Mesendoderm (in vitro differentiated cells): ENCODE measurements around the gene SCGB1C1.

ENCODE experiments used
- DNase-seq: peaks from one replicate; pipeline ENCODE4 v3.0.0; 2013
- H2AK5ac ChIP-seq: 2 replicates; pipeline ENCODE4 v1.6.1; 2013; ENCODE audit warnings: low read length, inconsistent platforms
- H2BK120ac ChIP-seq: 2 replicates; pipeline ENCODE4 v1.6.1; 2013; ENCODE audit warnings: low read depth, mild to moderate bottlenecking, low read length, moderate library complexity, mixed read lengths
- H2BK15ac ChIP-seq: replicated peaks from 2 replicates; pipeline ENCODE4 v1.6.1; 2013; ENCODE audit warnings: low read depth, mild to moderate bottlenecking, moderate library complexity
- H2BK5ac ChIP-seq: 2 replicates; pipeline ENCODE4 v1.6.1; 2013; ENCODE audit warnings: low read length, inconsistent platforms
- H3K18ac ChIP-seq: 2 replicates; pipeline ENCODE4 v1.6.1; 2013; ENCODE audit warnings: mild to moderate bottlenecking, low read length, mixed read lengths
- H3K23ac ChIP-seq: one replicate; pipeline ENCODE4 v1.6.1; 2013; ENCODE audit warnings: low read length
- H3K27ac ChIP-seq: 2 replicates; pipeline ENCODE4 v1.5.1; 2013; ENCODE audit warnings: low read depth, mild to moderate bottlenecking, inconsistent platforms, low read length, moderate library complexity
- H3K27me3 ChIP-seq: 2 replicates; pipeline ENCODE4 v1.6.1; 2013; ENCODE audit warnings: low read length, control low read depth, mild to moderate bottlenecking, inconsistent platforms; ENCODE audit not compliant: insufficient read depth, poor library complexity
- H3K36me3 ChIP-seq: 2 replicates; pipeline ENCODE4 v1.6.1; 2013; ENCODE audit warnings: low read length, inconsistent platforms; ENCODE audit not compliant: control insufficient read depth, insufficient read depth
- H3K4ac ChIP-seq: one replicate; pipeline ENCODE4 v1.6.1; 2013; ENCODE audit warnings: low read depth, mild to moderate bottlenecking, low read length, moderate library complexity
- H3K4me1 ChIP-seq: 2 replicates; pipeline ENCODE4 v1.6.1; 2013; ENCODE audit warnings: low read depth, low read length, inconsistent platforms; ENCODE audit not compliant: control insufficient read depth
- H3K4me2 ChIP-seq: 2 replicates; pipeline ENCODE4 v1.6.1; 2013; ENCODE audit warnings: low read length
- H3K4me3 ChIP-seq: 2 replicates; pipeline ENCODE4 v1.5.1; 2013; ENCODE audit warnings: mild to moderate bottlenecking, low read length
- H3K56ac ChIP-seq: one replicate; pipeline ENCODE4 v1.6.1; 2013; ENCODE audit warnings: low read length
- H3K79me1 ChIP-seq: 2 replicates; pipeline ENCODE4 v1.6.1; 2013; ENCODE audit warnings: low read length, inconsistent platforms
- H3K79me2 ChIP-seq: 2 replicates; pipeline ENCODE4 v1.6.1; 2013; ENCODE audit warnings: mild to moderate bottlenecking, low read length; ENCODE audit not compliant: control insufficient read depth, insufficient read depth
- H3K9ac ChIP-seq: 2 replicates; pipeline ENCODE4 v1.6.1; 2013; ENCODE audit warnings: low read length, inconsistent platforms
- H4K5ac ChIP-seq: one replicate; pipeline ENCODE4 v1.6.1; 2013; ENCODE audit warnings: low read length
- H4K8ac ChIP-seq: one replicate; pipeline ENCODE4 v1.6.1; 2013; ENCODE audit warnings: low read depth, mild to moderate bottlenecking, control low read depth, low read length, moderate library complexity
- WGBS: extraction: QIAGEN DNeasy Blood & Tissue Kit; methylation state at CpG from one replicate; pipeline ENCODE4 v1.1.7; 2013; ENCODE audit warnings: low lambda C conversion rate, missing lambda C conversion rate; ENCODE audit not compliant: insufficient coverage; ENCODE audit errors: extremely low coverage; 5-methylcytosine and 5-hydroxymethylcytosine counted together

Gene SCGB1C1

GRCh38 chr11:212150-213100 lies 19.5 kb downstream of the SCGB1C1 start:
- no peak for DNase-seq

GRCh38 chr11:213111-213510 lies 20.2 kb downstream of the SCGB1C1 start:
- no CpG with 5 or more reads among the region's 4 CpGs for WGBS
- no peaks in the 10 kb centered on the region for H3K27me3 ChIP-seq
- H3K27ac ChIP-seq, result no peak overlapping the region
- H2BK5ac ChIP-seq, result no peak overlapping the region
- H3K4me1 ChIP-seq, result peaks cover 6% of the 10 kb centered on the region
- peak; percentile 15 for DNase-seq
- no peak overlapping the region for H3K56ac ChIP-seq
- H2BK15ac ChIP-seq, result no peak overlapping the region
- H2AK5ac ChIP-seq, result no peak overlapping the region
- H3K4me3 ChIP-seq, result no peak overlapping the region
- H3K4ac ChIP-seq, result no peak overlapping the region
- H4K8ac ChIP-seq, result no peak overlapping the region
- no peak overlapping the region for H3K4me2 ChIP-seq
- no peak overlapping the region for H3K18ac ChIP-seq
- peaks cover 25% of the 10 kb centered on the region for H3K36me3 ChIP-seq
- no peak overlapping the region for H2BK120ac ChIP-seq
- H3K79me2 ChIP-seq, result peaks cover 22% of the 10 kb centered on the region
- H4K5ac ChIP-seq, result no peak overlapping the region
- no peak overlapping the region for H3K9ac ChIP-seq
- peaks cover 29% of the 10 kb centered on the region for H3K79me1 ChIP-seq
- no peak overlapping the region for H3K23ac ChIP-seq

More at GRCh38 chr11:212150-213100, 19.5 kb downstream of the SCGB1C1 start:
- Histone ChIP-seq H3K23ac (no peak overlapping the region), H3K27me3 (no peaks in the 10 kb centered on the region), H2BK120ac (no peak overlapping the region), H4K8ac (no peak overlapping the region), H3K4ac (no peak overlapping the region), H4K5ac (no peak overlapping the region), H3K4me1 (peaks cover 6% of the 10 kb centered on the region), H3K27ac (no peak overlapping the region), H2AK5ac (no peak overlapping the region), H2BK15ac (no peak overlapping the region), H2BK5ac (no peak overlapping the region), H3K56ac (no peak overlapping the region), H3K18ac (no peak overlapping the region), H3K79me2 (peaks cover 22% of the 10 kb centered on the region), H3K36me3 (peaks cover 25% of the 10 kb centered on the region), H3K79me1 (peaks cover 31% of the 10 kb centered on the region), H3K4me3 (no peak overlapping the region), H3K4me2 (no peak overlapping the region), H3K9ac (no peak overlapping the region)
- no CpG with 5 or more reads among the region's 17 CpGs for WGBS

GRCh38 chr11:214083-214482 lies 21.2 kb downstream of the SCGB1C1 start:
- no peak overlapping the region for H2AK5ac ChIP-seq
- no peak overlapping the region for H3K4ac ChIP-seq
- H3K4me3 ChIP-seq, result no peak overlapping the region
- peaks cover 25% of the 10 kb centered on the region for H3K36me3 ChIP-seq
- no peak overlapping the region for H4K8ac ChIP-seq
- no peak overlapping the region for H2BK5ac ChIP-seq
- no peak overlapping the region for H3K9ac ChIP-seq
- no peak overlapping the region for H2BK120ac ChIP-seq
- H4K5ac ChIP-seq, result no peak overlapping the region
- no peak overlapping the region for H3K18ac ChIP-seq
- peaks cover 18% of the 10 kb centered on the region for H3K79me2 ChIP-seq
- no peak for DNase-seq
- H2BK15ac ChIP-seq, result no peak overlapping the region
- peaks cover 26% of the 10 kb centered on the region for H3K79me1 ChIP-seq
- no CpG with 5 or more reads among the region's 7 CpGs for WGBS
- no peak overlapping the region for H3K27ac ChIP-seq
- H3K4me1 ChIP-seq, result peaks cover 6% of the 10 kb centered on the region
- no peaks in the 10 kb centered on the region for H3K27me3 ChIP-seq
- no peak overlapping the region for H3K56ac ChIP-seq
- no peak overlapping the region for H3K23ac ChIP-seq
- H3K4me2 ChIP-seq, result no peak overlapping the region

GRCh38 chr11:215581-216037 lies 22.7 kb downstream of the SCGB1C1 start:
- no peak overlapping the region for H3K18ac ChIP-seq
- H4K8ac ChIP-seq, result no peak overlapping the region
- H3K4ac ChIP-seq, result no peak overlapping the region
- H3K56ac ChIP-seq, result no peak overlapping the region
- no peak overlapping the region for H3K23ac ChIP-seq
- H2BK120ac ChIP-seq, result no peak overlapping the region
- no peak overlapping the region for H3K9ac ChIP-seq
- no peaks in the 10 kb centered on the region for H3K4me1 ChIP-seq
- DNase-seq, result peak; percentile 16
- WGBS, result no CpG with 5 or more reads among the region's 4 CpGs
- H2BK5ac ChIP-seq, result no peak overlapping the region
- H3K79me1 ChIP-seq, result peaks cover 11% of the 10 kb centered on the region
- peaks cover 3% of the 10 kb centered on the region for H3K79me2 ChIP-seq
- H2BK15ac ChIP-seq, result no peak overlapping the region
- H3K36me3 ChIP-seq, result peaks cover 21% of the 10 kb centered on the region
- no peak overlapping the region for H3K4me3 ChIP-seq
- H2AK5ac ChIP-seq, result no peak overlapping the region
- H3K4me2 ChIP-seq, result no peak overlapping the region
- H3K27me3 ChIP-seq, result no peaks in the 10 kb centered on the region
- H4K5ac ChIP-seq, result no peak overlapping the region
- no peak overlapping the region for H3K27ac ChIP-seq

- H2BK5ac ChIP-seq, result no peak overlapping the region
- no peak overlapping the region for H3K56ac ChIP-seq
- H4K8ac ChIP-seq, result no peak overlapping the region
- H2BK15ac ChIP-seq, result no peak overlapping the region
- no peak overlapping the region for H3K4me2 ChIP-seq
- no peak overlapping the region for H3K9ac ChIP-seq
- no peak overlapping the region for H3K4me3 ChIP-seq
- WGBS, result no CpG with 5 or more reads among the region's 11 CpGs
- no peak overlapping the region for H2BK120ac ChIP-seq
- no peaks in the 10 kb centered on the region for H3K79me2 ChIP-seq
- DNase-seq, result no peak
- H3K79me1 ChIP-seq, result peaks cover 5% of the 10 kb centered on the region
- no peak overlapping the region for H3K27ac ChIP-seq
- H4K5ac ChIP-seq, result no peak overlapping the region
- no peaks in the 10 kb centered on the region for H3K4me1 ChIP-seq
- H3K18ac ChIP-seq, result no peak overlapping the region
- no peak overlapping the region for H3K23ac ChIP-seq
- no peaks in the 10 kb centered on the region for H3K27me3 ChIP-seq
- no peak overlapping the region for H2AK5ac ChIP-seq
- H3K36me3 ChIP-seq, result peaks cover 18% of the 10 kb centered on the region
- no peak overlapping the region for H3K4ac ChIP-seq
These were observed 23.4 kb downstream of the SCGB1C1 start for GRCh38 chr11:216081-216974.
